Uterus (tissue), 4 donors: ENCODE results near the gene GRIK1. TPM values are rescaled to one million over a fixed set of nuclear protein-coding genes. Genes with fewer than 3 reads are reported as not detected.

Source experiments
- DNase-seq, 2 donors: peaks; one replicate each; pipeline ENCODE4 v3.0.0-alpha.2; 2019 to 2020
- H3K27ac ChIP-seq, 2 donors: fragments of 200-600 bp; sonication (generic); 1 replicate in 1 of 2; 2 replicates in 1 of 2; pipeline ENCODE4 v1.5.1; 2016 to 2018
- H3K27me3 ChIP-seq, 2 donors: fragments of 200-600 bp; sonication (generic); one replicate each; pipeline ENCODE4 v1.5.1; 2018 to 2019; ENCODE audit warnings: control low read depth in 1 of 2
- H3K36me3 ChIP-seq, 2 donors: fragments of 200-600 bp; sonication (generic); one replicate each; pipeline ENCODE4 v1.5.1; 2019; ENCODE audit warnings: control low read depth in 1 of 2
- H3K4me1 ChIP-seq, 2 donors: fragments of 200-600 bp; sonication (generic); one replicate each; pipeline ENCODE4 v1.5.1; 2018 to 2019; ENCODE audit warnings: control low read depth in 1 of 2
- H3K4me3 ChIP-seq, 2 donors: fragments of 200-600 bp; sonication (generic); 1 replicate in 1 of 2; 2 replicates in 1 of 2; pipeline ENCODE4 v1.5.1; 2018 to 2019; ENCODE audit warnings: mild to moderate bottlenecking in 1 of 2
- H3K9me3 ChIP-seq, 2 donors: fragments of 200-600 bp; sonication (generic); one replicate each; pipeline ENCODE4 v1.5.1; 2019; ENCODE audit warnings: control low read depth in 1 of 2
- CTCF ChIP-seq, 4 experiments: fragments of 200-600 bp in 2 of 4; fragments of 450-650 bp in 2 of 4; sonication (generic) in 2 of 4; IDR thresholded peaks; one replicate each; pipeline ENCODE4 v1.5.1; 2016 to 2019; ENCODE audit warnings: antibody characterized with exemption in 4 of 4, mild to moderate bottlenecking in 2 of 4, moderate library complexity in 1 of 4
- POLR2A ChIP-seq, 2 donors: fragments of 450-650 bp; IDR thresholded peaks; one replicate each; pipeline ENCODE4 v1.6.1; 2016; ENCODE audit warnings: antibody characterized with exemption in 2 of 2, mild to moderate bottlenecking in 1 of 2, moderate library complexity in 1 of 2
- intact Hi-C: fragments of 100-400 bp; cut with DNase I; formaldehyde crosslinking; loops from one replicate; pipeline ENCODE4 v1.15.1; 2023; ENCODE audit warnings: low total_unique reads
- total RNA-seq, 4 donors: library from RNA; depleted of rRNA in 3 of 4; stranded (reverse); fragments of >200 nt in 3 of 4; gene quantifications; one replicate each; pipeline versions ENCODE4 v1.1.0 to v1.2.4, GENCODE V29; 2014 to 2023
- donor health status: DM: yes; HTN: yes; CAD: no.

Gene GRIK1
- total RNA-seq, 4 donors from 2014 or later: 0.12 to 4.1 TPM; not detected in 2

- TF ChIP-seq CTCF (IDR thresholded peaks at IDR 0.05): no peak
- TF ChIP-seq POLR2A (IDR thresholded peaks at IDR 0.05): no peak
- Histone ChIP-seq H3K4me3 (no peak overlapping the region), H3K27me3 (no peaks in the 10 kb centered on the region), H3K36me3 (no peaks in the 10 kb centered on the region), H3K27ac (no peak overlapping the region), H3K4me1 (no peaks in the 10 kb centered on the region), H3K9me3 (no peaks in the 10 kb centered on the region)
- DNase-seq: no peak
- intact Hi-C loops: no loop called here
These were observed 138.7 kb downstream of the GRIK1 start for GRCh38 chr21:29801122-29801521.

DNA sequence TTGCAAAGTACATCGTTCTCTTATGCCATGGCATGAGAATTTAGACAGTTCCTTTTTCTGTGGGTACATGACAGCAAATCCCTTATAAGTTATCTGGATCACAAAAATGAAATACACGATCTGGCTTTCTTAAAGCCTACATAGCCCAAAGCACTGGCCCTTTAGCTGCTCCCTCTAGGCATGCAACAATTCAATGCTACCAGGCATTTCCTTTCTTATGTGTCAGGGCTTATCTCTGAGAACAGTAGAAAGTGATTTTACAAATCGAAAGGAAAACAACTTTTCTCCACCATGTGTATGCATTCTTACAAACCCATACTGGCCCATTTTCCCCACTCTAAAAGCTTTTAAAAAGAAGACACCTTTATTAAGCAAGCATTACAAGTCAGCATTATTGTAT is 139.7 kb downstream of the GRIK1 start:
- H3K4me3 ChIP-seq: no peak overlapping the region
- H3K4me1 ChIP-seq: no peaks in the 10 kb centered on the region
- intact Hi-C loops: no loop called here
- no peaks in the 10 kb centered on the region for H3K36me3 ChIP-seq
- no peaks in the 10 kb centered on the region for H3K9me3 ChIP-seq
- no peaks in the 10 kb centered on the region for H3K27me3 ChIP-seq
- TF ChIP-seq POLR2A (IDR thresholded peaks at IDR 0.05): no peak
- no peak for TF ChIP-seq CTCF (IDR thresholded peaks at IDR 0.05)
- DNase-seq: no peak
- no peak overlapping the region for H3K27ac ChIP-seq

- TF ChIP-seq POLR2A (IDR thresholded peaks at IDR 0.05) (no peak), CTCF (IDR thresholded peaks at IDR 0.05) (no peak)
- no peaks in the 10 kb centered on the region for H3K36me3 ChIP-seq
- no peaks in the 10 kb centered on the region for H3K4me1 ChIP-seq
- no peak overlapping the region for H3K4me3 ChIP-seq
- H3K27me3 ChIP-seq: no peaks in the 10 kb centered on the region
- H3K27ac ChIP-seq: no peak overlapping the region
- intact Hi-C loops: no loop called here
- H3K9me3 ChIP-seq: no peaks in the 10 kb centered on the region
- no peak for DNase-seq
These were observed 141.0 kb downstream of the GRIK1 start for GRCh38 chr21:29798840-29799239.

DNA sequence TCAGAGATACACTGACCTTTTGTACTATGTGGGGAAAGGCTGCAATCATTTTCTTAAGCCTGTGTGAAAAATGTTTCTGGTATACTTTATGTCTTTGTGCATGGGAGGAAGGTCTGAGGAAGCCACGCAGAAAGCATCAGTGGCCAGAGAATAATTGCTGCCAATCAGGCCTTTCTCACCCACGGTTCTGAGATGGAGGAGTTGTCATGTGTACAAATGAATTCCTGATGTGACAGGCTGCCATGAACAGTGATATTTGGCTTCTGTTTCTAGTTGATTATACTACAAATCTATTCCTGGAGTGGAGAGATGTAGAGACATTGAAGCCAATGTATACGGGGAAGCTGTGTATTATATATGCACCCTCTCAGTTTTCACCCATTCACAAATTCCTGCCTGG is 142.6 kb downstream of the GRIK1 start:
- Histone ChIP-seq H3K27me3 (no peaks in the 10 kb centered on the region), H3K9me3 (no peaks in the 10 kb centered on the region)

DNA sequence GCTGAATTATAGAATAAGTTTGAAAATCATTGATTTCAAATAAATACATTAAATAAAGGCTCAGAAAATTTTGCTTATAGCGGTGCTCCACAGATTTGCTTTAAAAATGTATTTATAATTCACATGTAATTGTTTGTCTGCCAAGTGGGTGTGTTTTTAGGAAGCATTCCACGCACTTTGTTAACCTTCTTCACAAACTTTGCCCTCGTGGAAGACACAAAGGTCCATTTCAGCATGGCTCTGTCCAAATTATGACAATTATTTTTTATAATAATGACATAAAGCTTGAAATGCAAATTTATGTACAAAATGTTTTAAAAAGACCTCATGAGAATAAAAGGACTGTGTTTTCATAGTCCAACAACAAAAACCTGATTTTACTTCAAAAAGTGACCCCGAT is 146.1 kb downstream of the GRIK1 start:
- TF ChIP-seq CTCF (IDR thresholded peaks at IDR 0.05) (no peak), POLR2A (IDR thresholded peaks at IDR 0.05) (no peak)
- no peak for DNase-seq
- no peaks in the 10 kb centered on the region for H3K4me1 ChIP-seq
- H3K27me3 ChIP-seq: no peaks in the 10 kb centered on the region
- H3K27ac ChIP-seq: no peak overlapping the region
- no peak overlapping the region for H3K4me3 ChIP-seq
- H3K9me3 ChIP-seq: no peaks in the 10 kb centered on the region
- intact Hi-C loops: no loop called here
- no peaks in the 10 kb centered on the region for H3K36me3 ChIP-seq

More for the DNA sequence above, 142.6 kb downstream of the GRIK1 start:
- Histone ChIP-seq H3K4me1 (no peaks in the 10 kb centered on the region), H3K36me3 (no peaks in the 10 kb centered on the region), H3K4me3 (no peak overlapping the region), H3K27ac (no peak overlapping the region)
- no peak for DNase-seq
- TF ChIP-seq POLR2A (IDR thresholded peaks at IDR 0.05): no peak
- TF ChIP-seq CTCF (IDR thresholded peaks at IDR 0.05): no peak
- intact Hi-C loops: no loop called here
